Ishikawa (cell line): ENCODE results near the gene MRPS12.

Experiments
- CEBPB ChIP-seq: IDR thresholded peaks from 2 replicates; pipeline ENCODE4 v1.6.1; 2012
- CREB1 ChIP-seq: IDR thresholded peaks from 2 replicates; pipeline ENCODE4 v1.6.1; 2012; ENCODE audit warnings: low read depth
- EGR1 ChIP-seq: IDR thresholded peaks from 2 replicates; pipeline ENCODE4 v1.6.1; 2012
- EP300 ChIP-seq: IDR thresholded peaks from 2 replicates; pipeline ENCODE4 v1.6.1; 2012; ENCODE audit warnings: borderline replicate concordance
- FOXM1 ChIP-seq: IDR thresholded peaks from 2 replicates; pipeline ENCODE4 v1.6.1; 2012; ENCODE audit warnings: low read depth, borderline replicate concordance
- NFIC ChIP-seq: IDR thresholded peaks from 2 replicates; pipeline ENCODE4 v1.6.1; 2012
- RAD21 ChIP-seq: IDR thresholded peaks from 2 replicates; pipeline ENCODE4 v1.6.1; 2012; ENCODE audit warnings: low read depth
- TAF1 ChIP-seq: IDR thresholded peaks from 2 replicates; pipeline ENCODE4 v1.6.1; 2012; ENCODE audit warnings: low read depth, mild to moderate bottlenecking
- TCF12 ChIP-seq: IDR thresholded peaks from 2 replicates; pipeline ENCODE4 v1.6.1; 2012; ENCODE audit warnings: low read depth
- TEAD4 ChIP-seq: IDR thresholded peaks from 2 replicates; pipeline ENCODE4 v1.6.1; 2012
- YY1 ChIP-seq: IDR thresholded peaks from 2 replicates; pipeline ENCODE4 v1.6.1; 2012; ENCODE audit warnings: low read depth
- ZBTB7A ChIP-seq: IDR thresholded peaks from 2 replicates; pipeline ENCODE4 v1.6.1; 2012; ENCODE audit warnings: low read depth
- TF ChIP-seq, protein P1 (sequence below): IDR thresholded peaks from 2 replicates; pipeline ENCODE4 v1.6.1; 2012
- TF ChIP-seq, protein P2 (sequence below): IDR thresholded peaks from 2 replicates; pipeline ENCODE4 v1.6.1; 2012
- TF ChIP-seq, protein P3 (sequence below): IDR thresholded peaks from 2 replicates; pipeline ENCODE4 v1.6.1; 2012; ENCODE audit warnings: low read depth, mild to moderate bottlenecking

MRPS12 gene

DNA sequence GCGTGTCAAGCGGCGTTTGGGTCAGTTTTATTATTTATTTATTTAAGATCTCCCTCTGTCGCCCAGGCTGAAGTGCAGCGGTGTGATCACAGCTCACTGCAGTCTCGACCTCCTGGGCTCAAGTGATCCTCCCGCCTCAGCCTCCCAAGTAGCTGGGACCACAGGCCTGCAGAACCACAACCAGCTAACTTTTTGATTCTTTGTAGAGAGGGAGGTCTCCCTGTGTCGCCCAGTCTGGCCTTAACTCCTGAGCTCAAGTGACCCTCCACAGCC is 713 bp downstream of the MRPS12 start:
- TF ChIP-seq TAF1: no peak
- no peak for TF ChIP-seq RAD21
- no peak for TF ChIP-seq CEBPB
- TF ChIP-seq YY1: no peak
- TF ChIP-seq EP300: no peak
- TF ChIP-seq, protein P1, sequence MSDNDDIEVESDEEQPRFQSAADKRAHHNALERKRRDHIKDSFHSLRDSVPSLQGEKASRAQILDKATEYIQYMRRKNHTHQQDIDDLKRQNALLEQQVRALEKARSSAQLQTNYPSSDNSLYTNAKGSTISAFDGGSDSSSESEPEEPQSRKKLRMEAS: no peak
- no peak for TF ChIP-seq EGR1
- no peak for TF ChIP-seq ZBTB7A
- no peak for TF ChIP-seq NFIC
- TF ChIP-seq TEAD4: no peak
- TF ChIP-seq, protein P2, sequence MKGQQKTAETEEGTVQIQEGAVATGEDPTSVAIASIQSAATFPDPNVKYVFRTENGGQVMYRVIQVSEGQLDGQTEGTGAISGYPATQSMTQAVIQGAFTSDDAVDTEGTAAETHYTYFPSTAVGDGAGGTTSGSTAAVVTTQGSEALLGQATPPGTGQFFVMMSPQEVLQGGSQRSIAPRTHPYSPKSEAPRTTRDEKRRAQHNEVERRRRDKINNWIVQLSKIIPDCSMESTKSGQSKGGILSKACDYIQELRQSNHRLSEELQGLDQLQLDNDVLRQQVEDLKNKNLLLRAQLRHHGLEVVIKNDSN: no peak
- no peak for TF ChIP-seq CREB1

DNA sequence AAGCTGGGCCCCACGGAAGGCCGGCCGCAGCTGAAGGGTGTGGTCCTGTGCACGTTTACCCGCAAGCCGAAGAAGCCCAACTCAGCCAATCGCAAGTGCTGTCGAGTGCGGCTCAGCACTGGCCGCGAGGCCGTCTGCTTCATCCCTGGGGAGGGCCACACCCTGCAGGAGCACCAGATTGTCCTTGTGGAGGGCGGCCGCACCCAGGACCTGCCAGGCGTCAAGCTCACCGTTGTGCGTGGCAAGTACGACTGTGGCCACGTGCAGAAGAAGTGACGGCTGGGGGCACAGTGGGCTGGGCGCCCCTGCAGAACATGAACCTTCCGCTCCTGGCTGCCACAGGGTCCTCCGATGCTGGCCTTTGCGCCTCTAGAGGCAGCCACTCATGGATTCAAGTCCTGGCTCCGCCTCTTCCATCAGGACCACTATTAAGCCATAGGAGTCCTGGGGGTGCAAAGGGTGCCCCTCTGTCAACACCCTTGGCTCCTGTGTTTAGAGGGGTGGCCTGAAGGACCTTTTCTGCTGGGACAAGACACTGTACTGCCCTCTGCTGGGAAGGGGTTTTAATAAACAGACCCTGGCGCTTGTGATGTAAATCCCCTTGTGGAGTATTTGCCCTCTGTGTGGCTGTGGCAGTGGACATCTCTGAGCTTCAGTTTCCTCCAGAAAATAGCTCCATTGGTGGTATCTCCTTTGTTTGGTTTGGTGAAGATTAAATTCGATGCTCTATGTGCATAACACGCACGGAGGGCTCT is 1.9 kb downstream of the MRPS12 start:
- TF ChIP-seq EGR1 (no peak), CEBPB (no peak), NFIC (no peak), TAF1 (no peak), YY1 (no peak), ZBTB7A (no peak), TEAD4 (no peak), CREB1 (no peak), RAD21 (no peak), TCF12 (no peak), FOXM1 (no peak)
- TF ChIP-seq, protein P2: no peak
- TF ChIP-seq, protein P3, sequence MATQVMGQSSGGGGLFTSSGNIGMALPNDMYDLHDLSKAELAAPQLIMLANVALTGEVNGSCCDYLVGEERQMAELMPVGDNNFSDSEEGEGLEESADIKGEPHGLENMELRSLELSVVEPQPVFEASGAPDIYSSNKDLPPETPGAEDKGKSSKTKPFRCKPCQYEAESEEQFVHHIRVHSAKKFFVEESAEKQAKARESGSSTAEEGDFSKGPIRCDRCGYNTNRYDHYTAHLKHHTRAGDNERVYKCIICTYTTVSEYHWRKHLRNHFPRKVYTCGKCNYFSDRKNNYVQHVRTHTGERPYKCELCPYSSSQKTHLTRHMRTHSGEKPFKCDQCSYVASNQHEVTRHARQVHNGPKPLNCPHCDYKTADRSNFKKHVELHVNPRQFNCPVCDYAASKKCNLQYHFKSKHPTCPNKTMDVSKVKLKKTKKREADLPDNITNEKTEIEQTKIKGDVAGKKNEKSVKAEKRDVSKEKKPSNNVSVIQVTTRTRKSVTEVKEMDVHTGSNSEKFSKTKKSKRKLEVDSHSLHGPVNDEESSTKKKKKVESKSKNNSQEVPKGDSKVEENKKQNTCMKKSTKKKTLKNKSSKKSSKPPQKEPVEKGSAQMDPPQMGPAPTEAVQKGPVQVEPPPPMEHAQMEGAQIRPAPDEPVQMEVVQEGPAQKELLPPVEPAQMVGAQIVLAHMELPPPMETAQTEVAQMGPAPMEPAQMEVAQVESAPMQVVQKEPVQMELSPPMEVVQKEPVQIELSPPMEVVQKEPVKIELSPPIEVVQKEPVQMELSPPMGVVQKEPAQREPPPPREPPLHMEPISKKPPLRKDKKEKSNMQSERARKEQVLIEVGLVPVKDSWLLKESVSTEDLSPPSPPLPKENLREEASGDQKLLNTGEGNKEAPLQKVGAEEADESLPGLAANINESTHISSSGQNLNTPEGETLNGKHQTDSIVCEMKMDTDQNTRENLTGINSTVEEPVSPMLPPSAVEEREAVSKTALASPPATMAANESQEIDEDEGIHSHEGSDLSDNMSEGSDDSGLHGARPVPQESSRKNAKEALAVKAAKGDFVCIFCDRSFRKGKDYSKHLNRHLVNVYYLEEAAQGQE: no peak
- TF ChIP-seq, protein P1: no peak

DNA sequence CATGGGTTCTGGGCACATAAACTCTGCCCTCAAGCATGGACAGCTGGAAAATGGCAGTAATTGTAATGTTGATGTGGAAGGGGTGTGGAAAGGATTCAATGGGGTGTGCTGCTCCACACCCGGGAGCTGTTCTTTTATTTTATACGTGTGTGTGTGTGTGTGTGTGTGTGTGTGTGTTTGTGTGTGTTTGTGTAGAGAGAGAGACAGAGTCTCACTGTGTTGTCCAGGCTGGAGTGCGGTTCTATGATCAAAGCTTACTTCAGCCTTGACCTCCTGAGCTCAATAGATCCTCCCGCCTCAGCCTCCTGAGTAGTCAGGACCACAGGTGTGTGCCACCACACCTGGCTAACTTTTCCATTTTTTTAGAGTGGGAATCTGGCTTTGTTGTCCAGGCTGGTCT is 2.8 kb downstream of the MRPS12 start:
- TF ChIP-seq TCF12: no peak
- TF ChIP-seq TAF1: no peak
- no peak for TF ChIP-seq YY1
- TF ChIP-seq NFIC: no peak
- no peak for TF ChIP-seq TEAD4
- no peak for TF ChIP-seq EP300
- no peak for TF ChIP-seq ZBTB7A
- TF ChIP-seq, protein P1: no peak
- TF ChIP-seq CEBPB: no peak

DNA sequence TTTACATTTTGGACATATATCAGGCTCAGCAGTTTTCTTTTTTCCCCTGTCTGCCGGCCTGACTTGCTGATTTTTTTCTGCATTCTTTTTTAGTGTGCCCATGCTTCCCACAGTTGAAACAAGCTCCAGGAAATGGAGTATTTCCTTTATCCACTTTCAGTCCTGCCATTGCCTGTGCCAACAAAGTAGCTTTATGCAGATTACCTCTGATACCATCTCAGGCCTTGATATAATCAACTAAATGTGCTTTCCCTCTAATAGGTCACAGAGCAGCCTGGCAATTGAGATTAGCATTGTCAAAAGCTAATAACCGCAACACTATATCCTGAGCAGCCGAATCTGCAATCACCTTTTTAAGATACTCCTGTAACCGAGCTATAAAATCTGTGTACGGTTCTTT is 9.2 kb downstream of the MRPS12 start:
- no peak for TF ChIP-seq TAF1
- TF ChIP-seq, protein P3: no peak
- TF ChIP-seq CEBPB: no peak
- TF ChIP-seq TEAD4: no peak
- TF ChIP-seq, protein P1: no peak
- no peak for TF ChIP-seq TCF12
- TF ChIP-seq NFIC: no peak
- TF ChIP-seq YY1: no peak

DNA sequence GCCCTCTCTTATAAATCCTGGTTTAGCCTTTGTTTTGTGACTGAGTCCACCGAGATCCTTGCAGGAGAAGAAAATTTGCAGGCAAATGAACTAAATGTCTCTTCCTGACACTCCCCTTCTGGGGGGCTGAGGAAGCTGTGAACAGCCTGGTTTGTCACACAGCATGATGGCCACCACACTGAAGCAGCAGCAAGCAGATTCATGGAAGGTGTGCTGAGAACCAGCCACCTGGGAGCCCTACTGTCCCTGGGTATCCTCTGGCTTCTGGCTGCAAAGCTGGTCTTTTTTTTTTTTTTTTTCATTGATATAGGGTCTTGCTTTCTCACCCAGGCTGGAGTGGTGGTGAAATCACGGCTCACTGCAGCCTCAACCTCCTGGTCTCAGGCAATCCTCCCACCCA is 11.2 kb downstream of the MRPS12 start:
- TF ChIP-seq ZBTB7A: no peak
- TF ChIP-seq, protein P1: no peak
- no peak for TF ChIP-seq TAF1
- no peak for TF ChIP-seq TEAD4
- no peak for TF ChIP-seq CREB1
- TF ChIP-seq, protein P3: no peak
- no peak for TF ChIP-seq CEBPB
- no peak for TF ChIP-seq NFIC
- TF ChIP-seq FOXM1: no peak
- TF ChIP-seq EGR1: no peak
- no peak for TF ChIP-seq YY1
- TF ChIP-seq, protein P2: no peak
